MM.1S (cell line): Measurements from ENCODE around the gene IL15RA.

Experiments
- DNase-seq: peaks from one replicate; pipeline ENCODE4 v3.0.0-alpha.2; 2015
- H2AFZ ChIP-seq: fragments of 300-600 bp; sonication (generic); 2 replicates; pipeline ENCODE4 v1.6.0; 2016; ENCODE audit warnings: antibody characterized with exemption, low read length
- H3F3A ChIP-seq: fragments of 300-600 bp; sonication (generic); 2 replicates; pipeline ENCODE4 v1.6.1; 2016; ENCODE audit warnings: mild to moderate bottlenecking, antibody characterized with exemption, low read length, moderate library complexity, mixed read lengths; ENCODE audit not compliant: insufficient read depth
- H3K27ac ChIP-seq: fragments of 300-600 bp; sonication (generic); 2 replicates; pipeline ENCODE4 v1.5.1; 2016; ENCODE audit warnings: mild to moderate bottlenecking, low read length
- H3K27me3 ChIP-seq: fragments of 300-600 bp; sonication (generic); replicated peaks from 2 replicates; pipeline ENCODE4 v1.6.0; 2016; ENCODE audit warnings: low read length; ENCODE audit not compliant: insufficient read depth
- H3K36me3 ChIP-seq: fragments of 300-600 bp; sonication (generic); replicated peaks from 2 replicates; pipeline ENCODE4 v1.6.1; 2016; ENCODE audit warnings: mild to moderate bottlenecking, low read length, mixed read lengths; ENCODE audit not compliant: insufficient read depth
- H3K4me1 ChIP-seq: fragments of 300-600 bp; sonication (generic); 2 replicates; pipeline ENCODE4 v1.6.1; 2016; ENCODE audit warnings: low read length, mixed read lengths
- H3K4me2 ChIP-seq: fragments of 300-600 bp; sonication (generic); 2 replicates; pipeline ENCODE4 v1.6.0; 2016; ENCODE audit warnings: low read depth, low read length
- H3K4me3 ChIP-seq: fragments of 300-600 bp; sonication (generic); 2 replicates; pipeline ENCODE4 v1.5.1; 2016; ENCODE audit warnings: low read length, mixed read lengths
- H3K79me2 ChIP-seq: fragments of 300-600 bp; sonication (generic); 2 replicates; pipeline ENCODE4 v1.6.1; 2016; ENCODE audit warnings: mixed run types, low read length, mixed read lengths
- H3K9ac ChIP-seq: fragments of 300-600 bp; sonication (generic); 2 replicates; pipeline ENCODE4 v1.6.1; 2016; ENCODE audit warnings: low read length, mixed read lengths
- H3K9me2 ChIP-seq: fragments of 300-600 bp; sonication (generic); replicated peaks from 2 replicates; pipeline ENCODE4 v1.6.1; 2016; ENCODE audit warnings: mild to moderate bottlenecking, low read length, mixed read lengths; ENCODE audit not compliant: insufficient read depth
- H3K9me3 ChIP-seq: fragments of 300-600 bp; sonication (generic); replicated peaks from 2 replicates; pipeline ENCODE4 v1.6.1; 2016; ENCODE audit warnings: mild to moderate bottlenecking, low read length, mixed read lengths; ENCODE audit not compliant: insufficient read depth
- H4K20me1 ChIP-seq: fragments of 300-600 bp; sonication (generic); 2 replicates; pipeline ENCODE4 v1.6.1; 2016; ENCODE audit warnings: mild to moderate bottlenecking, low read length, moderate library complexity, mixed read lengths; ENCODE audit not compliant: insufficient read depth
- EZH2 ChIP-seq: fragments of 300-600 bp; sonication (generic); optimal IDR thresholded peaks from 2 replicates; pipeline ENCODE3; 2017; ENCODE audit warnings: low read depth, mild to moderate bottlenecking, antibody characterized with exemption, low read length, mixed read lengths
- EZH2phosphoT487 ChIP-seq: fragments of 300-600 bp; sonication (generic); IDR thresholded peaks from 2 replicates; pipeline ENCODE4 v1.6.1; 2018; ENCODE audit warnings: antibody characterized with exemption, low read length
- TF ChIP-seq, protein P1 (sequence below): fragments of 300-600 bp; sonication (generic); IDR thresholded peaks from 2 replicates; pipeline ENCODE4 v1.5.1; 2016; ENCODE audit warnings: antibody characterized with exemption, low read length, mixed read lengths

Gene IL15RA

DNA sequence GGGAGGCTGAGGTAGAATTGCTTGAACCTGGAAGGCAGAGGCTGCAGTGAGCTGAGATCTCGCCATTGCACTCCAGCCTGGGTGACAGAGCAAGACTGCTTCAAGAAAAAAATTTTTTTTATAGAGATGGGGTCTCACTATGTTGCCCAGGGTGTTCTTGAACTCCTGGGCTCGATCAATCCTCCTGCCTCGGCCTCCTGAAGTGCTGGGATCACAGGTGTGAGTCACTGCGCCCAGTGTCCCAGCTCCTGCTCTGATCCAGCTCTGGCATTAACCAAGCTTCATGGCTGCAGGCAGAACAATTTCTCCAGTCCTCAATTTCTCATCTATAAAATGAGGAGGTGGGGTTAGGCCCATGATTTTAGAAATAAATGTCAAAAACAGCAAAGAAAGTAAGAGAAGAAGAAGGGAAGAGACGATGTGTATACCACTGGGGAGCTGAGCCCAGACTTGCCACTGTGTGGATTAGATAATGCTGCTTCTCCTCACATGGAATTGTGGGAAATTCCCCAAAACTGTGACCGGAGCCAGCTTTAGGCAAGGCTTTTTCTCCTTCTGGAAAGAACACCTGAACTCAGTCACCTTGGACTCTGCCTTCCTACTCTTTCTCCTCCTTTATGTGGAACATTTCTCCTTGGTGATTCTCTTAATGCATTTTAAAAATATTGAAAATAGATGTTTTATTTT, 25.5 kb downstream of the IL15RA start:
- Histone ChIP-seq H3K36me3 (no peaks in the 10 kb centered on the region), H3K27me3 (no peaks in the 10 kb centered on the region), H3K9me2 (no peaks in the 10 kb centered on the region), H3K9ac (no peak overlapping the region), H3K4me3 (no peak overlapping the region), H4K20me1 (no peaks in the 10 kb centered on the region), H3F3A (no peaks in the 10 kb centered on the region), H3K79me2 (no peaks in the 10 kb centered on the region), H3K4me2 (no peak overlapping the region), H2AFZ (no peak overlapping the region), H3K9me3 (no peaks in the 10 kb centered on the region), H3K4me1 (no peaks in the 10 kb centered on the region), H3K27ac (no peak overlapping the region)
- DNase-seq = no peak
- TF ChIP-seq EZH2phosphoT487 (no peak), EZH2 (no peak)
- TF ChIP-seq, protein P1, sequence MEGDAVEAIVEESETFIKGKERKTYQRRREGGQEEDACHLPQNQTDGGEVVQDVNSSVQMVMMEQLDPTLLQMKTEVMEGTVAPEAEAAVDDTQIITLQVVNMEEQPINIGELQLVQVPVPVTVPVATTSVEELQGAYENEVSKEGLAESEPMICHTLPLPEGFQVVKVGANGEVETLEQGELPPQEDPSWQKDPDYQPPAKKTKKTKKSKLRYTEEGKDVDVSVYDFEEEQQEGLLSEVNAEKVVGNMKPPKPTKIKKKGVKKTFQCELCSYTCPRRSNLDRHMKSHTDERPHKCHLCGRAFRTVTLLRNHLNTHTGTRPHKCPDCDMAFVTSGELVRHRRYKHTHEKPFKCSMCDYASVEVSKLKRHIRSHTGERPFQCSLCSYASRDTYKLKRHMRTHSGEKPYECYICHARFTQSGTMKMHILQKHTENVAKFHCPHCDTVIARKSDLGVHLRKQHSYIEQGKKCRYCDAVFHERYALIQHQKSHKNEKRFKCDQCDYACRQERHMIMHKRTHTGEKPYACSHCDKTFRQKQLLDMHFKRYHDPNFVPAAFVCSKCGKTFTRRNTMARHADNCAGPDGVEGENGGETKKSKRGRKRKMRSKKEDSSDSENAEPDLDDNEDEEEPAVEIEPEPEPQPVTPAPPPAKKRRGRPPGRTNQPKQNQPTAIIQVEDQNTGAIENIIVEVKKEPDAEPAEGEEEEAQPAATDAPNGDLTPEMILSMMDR = no peak

DNA sequence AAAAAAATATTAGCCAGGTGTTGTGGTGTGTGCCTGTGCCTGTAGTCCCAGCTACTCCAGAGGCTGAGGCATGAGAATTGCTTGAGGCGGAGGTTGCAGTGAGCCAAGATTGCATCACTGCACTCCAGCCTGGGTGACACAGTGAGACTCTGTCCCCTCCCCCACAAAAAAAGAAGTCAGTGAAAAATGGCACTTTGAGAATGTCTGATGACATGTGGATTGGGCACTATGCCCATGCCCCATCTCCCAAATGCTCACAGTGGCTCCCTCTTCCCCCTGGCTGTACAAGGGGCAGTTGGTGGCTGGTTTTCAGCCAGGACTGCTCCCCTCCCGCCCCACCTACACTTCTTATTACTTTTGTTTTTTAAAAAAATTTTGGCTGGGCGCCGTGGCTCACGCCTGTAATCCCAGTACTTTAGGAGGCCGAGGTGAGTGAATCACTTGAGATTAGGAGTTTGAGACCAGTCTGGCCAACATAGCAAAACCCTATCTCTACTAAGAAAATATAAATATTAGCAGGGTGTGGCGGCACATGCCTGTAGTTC, 26.1 kb downstream of the IL15RA start:
- Histone ChIP-seq H3K27me3 (no peaks in the 10 kb centered on the region), H4K20me1 (no peaks in the 10 kb centered on the region), H3K9me2 (no peaks in the 10 kb centered on the region), H2AFZ (no peak overlapping the region), H3K36me3 (no peaks in the 10 kb centered on the region), H3K4me2 (no peak overlapping the region), H3K4me3 (no peak overlapping the region), H3K9ac (no peak overlapping the region), H3K4me1 (no peaks in the 10 kb centered on the region), H3K9me3 (no peaks in the 10 kb centered on the region), H3K27ac (no peak overlapping the region), H3F3A (no peaks in the 10 kb centered on the region), H3K79me2 (no peaks in the 10 kb centered on the region)
- TF ChIP-seq, protein P1 = no peak
- no peak for TF ChIP-seq EZH2phosphoT487
- no peak for TF ChIP-seq EZH2
- no peak for DNase-seq

DNA sequence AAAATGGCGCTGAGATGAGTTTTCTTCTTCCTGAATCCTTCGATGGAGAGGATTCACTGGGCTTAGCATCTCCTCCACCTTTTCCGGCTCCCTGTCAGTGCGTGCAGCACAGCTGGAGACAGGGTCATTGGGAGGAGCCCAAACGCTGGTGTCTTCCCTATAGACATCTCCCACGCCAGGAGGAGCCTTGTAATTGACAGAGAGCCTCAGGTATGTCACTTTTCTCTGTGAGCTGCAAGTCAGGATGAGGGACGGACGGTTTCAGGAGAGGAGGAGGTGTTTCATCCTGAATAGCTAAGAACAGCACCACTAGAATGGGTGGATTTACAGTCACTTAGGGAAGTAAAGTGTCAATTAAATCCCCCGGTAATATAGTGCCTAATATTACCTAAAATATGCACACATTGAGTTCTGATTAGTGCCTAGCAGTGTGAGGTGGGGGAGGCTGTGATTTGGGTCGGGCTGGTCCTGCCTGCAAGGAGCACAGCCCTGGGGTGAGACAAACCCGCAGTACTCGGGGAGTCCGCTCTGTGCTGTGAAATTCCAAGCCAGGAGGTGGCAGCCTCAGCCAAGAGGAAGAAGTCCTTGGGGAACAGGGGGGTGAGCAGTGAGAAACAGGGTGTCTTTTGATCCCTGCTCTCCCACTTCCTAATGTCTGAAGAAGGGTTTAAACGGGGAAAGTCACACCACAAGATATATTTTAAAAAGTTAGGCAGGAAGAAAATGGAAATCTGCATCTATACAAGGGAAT, 28.2 kb downstream of the IL15RA start:
- no peaks in the 10 kb centered on the region for H3K9me3 ChIP-seq
- H3K27me3 ChIP-seq = no peaks in the 10 kb centered on the region
- no peaks in the 10 kb centered on the region for H3K36me3 ChIP-seq
- no peak overlapping the region for H3K4me2 ChIP-seq
- no peak for DNase-seq
- no peaks in the 10 kb centered on the region for H3K4me1 ChIP-seq
- no peak overlapping the region for H3K9ac ChIP-seq
- H3K4me3 ChIP-seq = no peak overlapping the region
- H3K9me2 ChIP-seq = no peaks in the 10 kb centered on the region
- H2AFZ ChIP-seq = no peak overlapping the region
- no peaks in the 10 kb centered on the region for H3F3A ChIP-seq
- no peak overlapping the region for H3K27ac ChIP-seq
- TF ChIP-seq EZH2 = no peak
- TF ChIP-seq, protein P1 = no peak; the same call in 1 of the 2 replicates
- TF ChIP-seq EZH2phosphoT487 = no peak
- no peaks in the 10 kb centered on the region for H4K20me1 ChIP-seq
- H3K79me2 ChIP-seq = no peaks in the 10 kb centered on the region
